Measurements from ENCODE around the gene CLEC18C.

DNA sequence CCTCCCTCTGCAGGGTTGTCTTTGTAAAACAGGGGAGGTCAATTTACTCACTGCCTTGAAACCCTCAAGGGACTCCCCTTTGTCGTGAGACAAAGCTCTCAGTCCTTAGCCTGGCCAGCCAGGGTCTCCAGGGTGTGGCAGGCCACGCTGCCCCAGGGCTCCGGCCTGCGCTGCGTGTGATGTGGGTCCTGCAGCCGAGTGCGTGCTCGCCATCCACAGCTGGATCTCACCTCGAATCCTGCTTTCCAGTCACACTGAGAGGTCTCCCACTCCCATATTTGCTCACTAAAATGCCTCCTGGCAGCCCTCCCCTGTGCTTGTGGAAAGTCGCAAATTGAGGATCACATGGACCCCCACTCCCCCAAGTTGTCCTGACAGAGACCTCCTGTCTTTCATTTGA is 10.0 kb upstream of the CLEC18C start:
- TF ChIP-seq POLR2A (IDR thresholded peaks at IDR 0.05), result no peak
- TF ChIP-seq, protein P1, sequence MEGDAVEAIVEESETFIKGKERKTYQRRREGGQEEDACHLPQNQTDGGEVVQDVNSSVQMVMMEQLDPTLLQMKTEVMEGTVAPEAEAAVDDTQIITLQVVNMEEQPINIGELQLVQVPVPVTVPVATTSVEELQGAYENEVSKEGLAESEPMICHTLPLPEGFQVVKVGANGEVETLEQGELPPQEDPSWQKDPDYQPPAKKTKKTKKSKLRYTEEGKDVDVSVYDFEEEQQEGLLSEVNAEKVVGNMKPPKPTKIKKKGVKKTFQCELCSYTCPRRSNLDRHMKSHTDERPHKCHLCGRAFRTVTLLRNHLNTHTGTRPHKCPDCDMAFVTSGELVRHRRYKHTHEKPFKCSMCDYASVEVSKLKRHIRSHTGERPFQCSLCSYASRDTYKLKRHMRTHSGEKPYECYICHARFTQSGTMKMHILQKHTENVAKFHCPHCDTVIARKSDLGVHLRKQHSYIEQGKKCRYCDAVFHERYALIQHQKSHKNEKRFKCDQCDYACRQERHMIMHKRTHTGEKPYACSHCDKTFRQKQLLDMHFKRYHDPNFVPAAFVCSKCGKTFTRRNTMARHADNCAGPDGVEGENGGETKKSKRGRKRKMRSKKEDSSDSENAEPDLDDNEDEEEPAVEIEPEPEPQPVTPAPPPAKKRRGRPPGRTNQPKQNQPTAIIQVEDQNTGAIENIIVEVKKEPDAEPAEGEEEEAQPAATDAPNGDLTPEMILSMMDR (IDR thresholded peaks at IDR 0.05), result no peak
